Stimulated activated CD4-positive, alpha-beta T cell treated with anti-CD3 and anti-CD28 coated beads, Interleukin-1b, Interleukin-23, amount 100 ng/mL, for 24 hours (primary cell): ENCODE measurements around the gene ICAM5.
"Not testable (repeated sequence)": the region's sequence is repeated elsewhere in the genome, so short reads cannot be mapped to it uniquely, and the experiment has no call there.

Experiments used
- DNase-seq, 4 experiments: peaks; one replicate each; pipeline ENCODE4 v3.0.0-alpha.2; 2020; ENCODE audit warnings: low read depth in 4 of 4, low spot score in 1 of 4

The ICAM5 gene

DNA sequence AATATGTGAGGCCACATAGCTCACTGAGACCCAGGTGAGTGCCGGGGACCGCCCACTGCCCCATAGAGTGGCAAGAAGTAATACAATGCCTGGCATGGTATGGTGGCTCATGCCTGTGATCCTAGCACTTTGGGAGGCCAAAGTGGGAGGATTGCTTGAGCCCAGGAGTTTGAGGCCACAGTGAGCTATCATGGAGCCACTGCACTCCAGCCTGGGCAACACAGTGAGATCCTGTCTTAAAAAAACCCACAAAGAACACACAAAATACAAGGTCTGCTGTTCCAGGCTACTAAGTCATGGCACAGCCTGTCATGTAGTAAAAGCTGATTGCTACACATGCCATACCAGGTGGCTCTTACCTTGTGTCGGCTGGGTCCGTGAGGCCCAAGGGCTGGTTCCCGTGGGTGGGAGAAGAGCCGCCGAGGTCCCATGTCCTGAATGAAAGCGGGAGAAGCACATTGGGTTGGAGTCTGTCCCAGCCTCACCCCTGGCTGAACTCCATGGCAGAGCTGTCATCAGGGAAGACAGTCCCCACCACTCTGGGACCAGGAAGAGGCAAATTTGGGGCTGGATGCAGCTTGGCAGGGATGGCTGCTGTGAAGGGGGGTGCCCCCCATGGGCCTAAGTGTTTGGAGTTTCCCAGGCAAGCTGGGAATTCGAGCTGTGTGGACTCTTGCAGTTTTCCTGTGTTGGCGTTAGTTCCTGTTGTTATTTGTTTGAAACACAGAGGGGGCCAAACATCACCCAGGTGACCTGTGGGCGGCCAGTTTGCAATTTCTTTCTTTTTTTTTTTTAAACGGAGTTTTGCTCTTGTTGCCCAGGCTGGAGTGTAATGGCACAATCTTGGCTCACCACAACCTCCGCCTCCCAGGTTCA lies 29.3 kb downstream of the ICAM5 start:
- no peak for DNase-seq

GRCh38 chr19:10320602-10321416 lies 31.1 kb downstream of the ICAM5 start:
- DNase-seq, result no peak

- DNase-seq, result no peak
These were observed 31.7 kb downstream of the ICAM5 start for GRCh38 chr19:10321417-10321797.

DNA sequence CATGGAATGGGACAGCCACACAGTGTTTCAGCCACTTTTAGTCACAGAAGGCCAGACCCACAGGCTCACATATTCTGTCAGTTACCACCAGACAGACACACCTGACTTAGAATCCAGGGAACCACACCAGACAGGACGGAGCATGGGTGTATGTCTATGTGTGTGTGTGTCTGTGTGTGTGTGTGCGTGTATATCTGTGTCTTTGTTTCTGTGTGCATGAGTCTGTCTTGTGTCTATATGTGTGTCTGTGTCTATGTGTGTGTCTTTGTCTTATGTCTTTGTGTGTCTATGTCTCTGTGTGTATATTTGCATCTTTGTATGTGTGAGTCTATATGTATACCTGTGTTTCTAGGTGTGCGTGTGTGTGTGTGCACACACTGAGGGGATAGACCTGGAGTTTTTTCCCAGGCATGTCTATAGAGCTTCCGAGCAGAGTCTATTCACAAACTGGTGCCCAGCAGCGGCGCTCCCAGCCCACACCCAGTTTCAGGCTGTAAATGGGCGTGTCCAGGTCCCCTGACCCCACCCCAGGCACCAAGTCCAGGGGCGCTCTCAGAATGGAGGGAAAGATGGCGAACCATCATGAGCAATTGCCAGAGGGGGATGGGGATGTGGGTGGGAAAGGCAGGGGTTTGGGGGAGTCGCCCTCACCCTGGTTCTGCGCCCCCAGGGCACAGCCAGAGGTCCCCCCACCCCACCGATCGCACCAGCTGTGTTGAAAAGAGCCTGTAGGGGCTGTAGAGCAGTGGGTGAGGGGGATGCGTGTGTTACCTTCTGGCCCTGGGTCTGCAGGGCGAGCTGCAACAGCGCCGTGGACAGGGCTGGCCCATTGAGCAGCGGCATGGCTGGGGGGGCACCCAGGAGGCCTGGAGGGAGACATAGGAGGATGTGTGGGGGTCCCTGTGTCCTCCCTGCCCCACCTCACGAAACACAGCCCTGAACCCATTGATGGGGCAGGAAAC lies 32.4 kb downstream of the ICAM5 start:
- no peak for DNase-seq

DNA sequence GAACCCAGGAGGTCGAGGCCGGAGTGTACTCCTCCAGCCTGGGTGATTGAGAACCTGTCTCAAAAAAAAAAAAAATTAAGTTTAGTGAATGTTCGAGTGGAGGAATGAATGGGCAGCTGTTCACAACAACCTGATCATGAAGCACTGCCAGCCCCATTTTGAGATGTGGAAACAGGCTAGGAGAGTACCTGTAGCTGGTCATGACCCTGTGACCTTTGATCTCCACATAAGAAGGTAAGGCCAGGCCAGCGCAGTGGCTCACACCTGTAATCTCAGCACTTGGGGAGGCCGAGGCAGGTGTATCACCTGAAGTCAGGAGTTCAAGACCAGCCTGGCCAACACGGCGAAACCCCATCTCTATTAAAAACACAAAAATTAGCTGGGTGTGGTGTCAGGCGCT lies 36.0 kb downstream of the ICAM5 start:
- DNase-seq, result no peak

DNA sequence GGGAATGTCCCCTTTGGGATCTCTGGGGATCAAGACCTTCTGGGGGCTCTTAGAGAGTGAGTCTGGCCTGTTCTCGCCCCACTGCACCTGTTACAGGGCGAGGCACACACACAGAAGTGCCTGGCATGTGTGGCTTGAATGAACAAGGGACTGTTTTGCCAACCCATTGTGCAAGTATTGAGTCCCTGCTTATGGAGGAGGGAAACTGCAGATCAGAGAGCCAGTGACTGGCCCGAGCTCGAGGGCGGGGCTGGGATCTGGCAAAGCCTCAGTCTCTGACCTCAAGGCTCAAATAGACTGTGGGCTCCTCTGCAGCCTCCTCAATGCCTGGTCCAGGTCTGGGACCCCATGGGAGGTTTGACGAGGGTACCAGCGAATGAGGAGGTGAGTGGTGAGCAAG lies 38.0 kb downstream of the ICAM5 start:
- DNase-seq, result no peak

GRCh38 chr19:10328558-10329429 lies 39.0 kb downstream of the ICAM5 start:
- no peak for DNase-seq

DNA sequence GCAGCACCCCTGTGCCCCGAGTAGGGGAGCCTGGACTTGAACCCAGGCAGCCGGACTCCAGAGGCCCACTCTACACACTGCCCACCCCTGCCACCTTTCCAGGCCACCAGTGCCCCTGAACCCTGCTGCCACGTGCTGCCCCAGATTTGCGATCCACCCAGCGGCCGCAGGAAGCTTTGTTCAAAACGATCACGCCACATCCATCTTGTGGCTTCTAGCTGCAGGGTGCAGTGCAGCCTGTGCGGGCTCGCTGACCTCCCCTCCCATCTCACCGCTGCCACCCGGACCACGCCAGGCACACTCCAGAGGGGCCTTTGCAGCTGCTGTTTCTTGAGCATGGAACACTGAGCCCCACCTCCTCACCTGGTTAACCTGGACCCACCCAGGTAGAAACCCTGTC lies 39.8 kb downstream of the ICAM5 start:
- DNase-seq, result no peak

- DNase-seq, result no peak
These were observed 42.6 kb downstream of the ICAM5 start for GRCh38 chr19:10332158-10332964.

- peak; percentile 86 to 99 (median 95) for DNase-seq
These were observed 43.4 kb downstream of the ICAM5 start, which contains the start of gene RAVER1 for GRCh38 chr19:10332965-10333757. RAVER1 (minus strand) TSS chr19:10333529; CDS start chr19:10333507, 22 bp downstream.

DNA sequence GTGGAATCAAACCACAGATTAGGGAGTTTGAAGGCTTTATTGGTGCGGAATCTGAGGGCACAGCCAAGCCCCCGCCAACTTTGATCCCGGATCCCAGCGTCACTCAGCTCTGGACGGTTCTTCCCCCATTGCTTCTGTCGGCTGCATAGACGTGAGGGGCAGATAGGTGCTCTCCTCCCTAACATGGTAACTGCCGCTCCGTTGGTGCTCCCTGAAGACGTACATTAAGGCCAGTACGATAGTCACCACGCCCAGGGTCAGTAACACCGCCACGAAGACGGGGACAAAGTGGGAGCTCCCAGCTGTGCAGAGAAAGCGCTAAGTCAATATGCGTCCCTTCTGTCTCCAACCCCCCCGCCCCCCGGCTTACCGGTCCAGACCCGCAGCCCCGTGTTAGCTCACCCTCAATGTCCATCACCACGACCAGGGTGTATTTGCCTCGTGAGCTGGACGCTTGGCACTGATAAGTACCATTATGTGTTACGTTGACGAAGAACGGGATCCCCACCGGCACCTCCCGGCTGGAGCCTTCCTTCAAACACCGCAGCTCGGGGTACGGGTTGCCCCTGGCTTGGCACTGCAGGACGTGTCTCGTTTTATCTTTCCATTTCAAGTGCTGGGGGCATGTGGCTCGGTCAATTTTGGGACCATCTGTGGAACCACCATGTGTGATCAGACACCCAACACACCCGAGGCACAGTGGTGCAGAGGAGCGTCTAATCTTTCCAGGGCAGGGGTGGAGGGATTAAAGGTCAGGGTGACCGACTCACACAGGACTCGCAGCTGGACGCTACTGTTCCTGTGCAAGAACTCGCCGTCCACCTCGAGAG lies 44.2 kb downstream of the ICAM5 start:
- DNase-seq, result no peak

DNA sequence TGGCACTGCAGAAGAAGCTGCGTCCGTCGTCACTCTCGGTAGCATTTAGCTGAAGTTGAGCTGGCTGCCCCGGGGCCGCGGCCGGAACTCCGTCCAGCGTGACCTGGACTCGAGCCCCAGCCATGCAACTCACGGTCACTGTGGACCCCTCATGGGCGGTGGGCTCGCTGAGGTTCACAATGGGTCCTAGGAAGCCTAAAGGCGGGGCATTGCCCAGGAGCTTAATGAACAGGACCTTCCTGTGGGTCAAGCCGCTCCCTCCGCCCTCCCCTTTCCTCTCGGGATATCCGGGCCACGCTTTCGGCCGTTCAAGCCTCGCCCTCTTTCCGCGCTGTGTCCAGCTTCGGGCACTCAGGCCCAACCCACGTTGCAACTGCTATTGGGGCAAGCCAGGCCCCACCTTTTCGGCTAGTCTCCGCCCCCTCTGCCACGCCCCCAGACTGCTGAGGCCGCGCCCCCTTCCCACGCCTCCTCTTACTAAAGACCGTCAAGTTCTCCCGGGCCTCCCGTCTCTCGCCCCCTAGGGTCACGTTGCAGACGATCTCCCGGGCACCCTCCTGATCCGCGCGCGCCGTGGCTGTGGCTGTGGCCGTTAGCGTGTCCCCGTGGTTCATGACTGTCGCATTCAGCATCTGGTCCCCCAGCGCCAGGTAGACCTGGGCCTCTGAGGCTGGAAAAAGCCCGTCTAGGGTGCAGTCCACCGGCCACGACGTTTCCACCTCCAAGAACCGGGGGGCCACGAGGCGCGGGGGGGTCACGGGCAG lies 45.0 kb downstream of the ICAM5 start:
- DNase-seq, result peak in 3 of 4 experiments; percentile 33 to 52 (median 42)

DNA sequence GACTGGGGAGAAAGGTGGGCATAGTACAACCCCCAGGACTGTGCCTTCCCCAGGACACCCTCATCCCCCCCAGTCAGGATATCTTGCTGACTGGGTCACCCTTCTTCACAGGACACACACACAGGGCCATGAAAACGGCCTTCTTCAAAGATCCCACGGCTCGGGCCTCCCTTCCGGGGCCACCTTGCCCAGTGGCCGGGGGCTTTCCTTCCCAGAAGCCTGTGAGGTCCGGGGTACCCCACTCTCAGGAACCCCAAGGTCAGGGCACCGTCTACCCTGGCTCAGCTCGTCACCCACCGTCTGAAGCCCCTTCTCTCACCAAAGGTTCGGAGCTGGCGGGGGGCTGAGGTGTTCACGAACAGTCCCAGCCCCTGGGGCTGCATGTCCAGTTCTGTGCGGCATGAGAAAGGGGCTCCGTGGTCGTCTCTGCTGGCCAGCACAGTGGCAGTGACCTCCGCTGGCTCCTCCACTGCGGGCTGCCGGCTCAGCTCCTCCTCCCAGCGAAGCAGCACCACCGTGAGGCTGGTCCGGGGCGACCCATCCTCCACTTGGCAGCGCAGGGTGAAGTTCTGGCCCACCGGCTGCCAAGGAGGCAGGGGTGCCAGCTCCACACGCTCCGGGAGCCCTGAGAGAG lies 45.7 kb downstream of the ICAM5 start:
- no peak for DNase-seq

DNA sequence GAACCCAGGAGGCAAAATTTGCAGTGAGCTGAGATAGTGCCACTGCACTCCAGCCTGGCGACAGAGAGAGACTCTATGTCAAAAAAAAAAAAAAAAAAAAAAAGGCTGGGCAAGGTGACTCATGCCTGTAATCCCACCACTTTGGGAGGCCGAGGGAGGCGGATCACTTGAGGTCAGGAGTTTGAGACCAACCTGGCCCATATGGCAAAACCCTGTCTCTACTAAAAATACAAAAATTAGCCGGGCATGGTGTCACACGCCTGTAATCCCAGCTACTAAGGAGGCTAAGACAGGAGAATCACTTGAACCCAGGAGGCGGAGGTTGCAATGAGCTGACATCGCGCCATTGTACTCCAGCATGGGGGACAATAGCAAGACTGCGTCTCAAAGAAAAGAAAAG lies 47.0 kb downstream of the ICAM5 start:
- not testable (repeated sequence) for DNase-seq

DNA sequence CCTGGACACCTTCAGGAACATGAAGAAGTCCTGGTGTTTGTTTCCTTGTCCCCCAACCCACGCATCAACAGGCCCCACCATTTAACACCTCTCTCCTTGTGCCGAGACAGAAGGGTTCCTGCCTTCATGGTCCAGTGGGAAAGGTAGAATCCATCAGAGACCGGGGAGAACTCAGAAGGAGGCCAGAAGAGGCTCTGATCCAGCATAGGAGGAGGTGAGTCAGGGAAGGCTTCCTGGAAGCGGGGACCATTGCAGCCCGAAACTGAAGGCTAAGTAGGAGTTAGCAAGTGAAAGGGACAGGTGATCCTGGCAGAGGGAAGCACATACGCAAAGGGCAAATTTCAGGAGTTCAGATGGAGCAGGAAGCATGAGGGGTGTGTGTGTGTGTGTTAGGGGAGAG lies 49.2 kb downstream of the ICAM5 start:
- no peak for DNase-seq

DNA sequence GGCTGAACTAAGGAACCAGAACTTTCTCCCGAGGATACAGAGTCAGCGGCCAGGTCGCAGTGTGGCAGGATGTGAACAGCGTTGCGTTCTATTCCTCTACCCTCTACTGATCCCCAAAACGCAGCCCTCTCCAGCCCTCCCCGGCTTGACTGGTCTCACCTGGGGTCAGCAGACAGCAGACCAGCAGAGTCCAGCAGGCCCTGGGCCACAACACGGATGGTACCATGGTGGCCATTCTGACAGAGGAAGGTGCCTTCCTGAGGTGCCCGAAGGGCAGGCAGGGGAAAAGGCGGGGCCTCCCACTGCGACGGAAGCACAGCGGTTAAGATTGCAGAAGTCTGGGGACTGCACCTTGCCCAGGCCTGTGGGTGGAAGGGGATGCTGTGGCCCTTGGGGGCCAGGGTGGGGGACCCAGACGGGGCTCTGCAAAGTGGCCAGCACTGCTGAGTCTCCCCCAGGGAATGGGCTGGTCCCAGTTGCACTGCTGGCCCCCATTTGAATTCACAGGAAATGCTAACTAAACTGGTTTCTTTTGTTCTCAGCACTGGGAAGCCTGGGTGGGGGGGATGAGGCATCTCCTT lies 49.7 kb downstream of the ICAM5 start, which contains the start of gene ICAM3:
Gene ICAM3, minus strand, starts transcription at position 245 of the 581 bp plus-strand sequence. Its CDS starts 10 bp downstream, at position 235.
- DNase-seq, result peak; percentile 26 to 56 (median 36)
